HG03103 (cell line): ENCODE results near the gene ADORA1.

Experiments
- ATAC-seq: cut with Tn5 transposase; IDR thresholded peaks from one replicate; pipeline ENCODE4 v1.9.1; 2021; ENCODE audit warnings: low read depth; ENCODE audit not compliant: unreplicated experiment

The ADORA1 gene

GRCh38 chr1:203120325-203121153, 7.0 kb upstream of the ADORA1 start:
- no peak for ATAC-seq

GRCh38 chr1:203121186-203122015, 6.1 kb upstream of the ADORA1 start:
- no peak for ATAC-seq

- ATAC-seq = no peak
Observed at GRCh38 chr1:203122159-203122558, 5.4 kb upstream of the ADORA1 start.

- no peak for ATAC-seq
Observed at GRCh38 chr1:203124011-203124410, 3.5 kb upstream of the ADORA1 start.

- ATAC-seq = no peak
Observed at GRCh38 chr1:203124546-203125317, 2.8 kb upstream of the ADORA1 start.

- ATAC-seq = no peak
Observed at GRCh38 chr1:203126151-203126865, 1.2 kb upstream of the ADORA1 start.

- ATAC-seq = no peak
Observed at GRCh38 chr1:203126866-203127665, 460 bp upstream of the ADORA1 start.

- no peak for ATAC-seq
Observed at GRCh38 chr1:203128431-203128715, 847 bp downstream of the ADORA1 start.

GRCh38 chr1:203128716-203129500, 1.4 kb downstream of the ADORA1 start:
- no peak for ATAC-seq

- ATAC-seq = no peak
Observed at GRCh38 chr1:203129501-203130231, 2.1 kb downstream of the ADORA1 start.

GRCh38 chr1:203130358-203130985, 2.9 kb downstream of the ADORA1 start:
- ATAC-seq = no peak

GRCh38 chr1:203131548-203132200, 4.1 kb downstream of the ADORA1 start:
- no peak for ATAC-seq

- ATAC-seq = no peak
Observed at GRCh38 chr1:203133970-203134725, 6.6 kb downstream of the ADORA1 start.

GRCh38 chr1:203135636-203136305, 8.2 kb downstream of the ADORA1 start:
- ATAC-seq = no peak

- ATAC-seq = no peak
Observed at GRCh38 chr1:203136409-203137042, 9.0 kb downstream of the ADORA1 start.

- no peak for ATAC-seq
Observed at GRCh38 chr1:203137324-203137723, 9.8 kb downstream of the ADORA1 start.
